GM18951 (cell line): Measurements from ENCODE around the gene A2ML1.
"Not testable (repeated sequence)": the region's sequence is repeated elsewhere in the genome, so short reads cannot be mapped to it uniquely, and the experiment has no call there.

Experiments
- POLR2A ChIP-seq: IDR thresholded peaks from 4 replicates; pipeline ENCODE4 v1.6.1; 2011; ENCODE audit warnings: mild to moderate bottlenecking; ENCODE audit not compliant: insufficient read length, insufficient read depth; ENCODE audit errors: extremely low read depth
- in situ Hi-C: fragments of 300-500 bp; cut with MboI; formaldehyde crosslinking; loops from one replicate; pipeline ENCODE4 v1.12.0; 2022; ENCODE audit warnings: low sequenced_read_pairs, mixed read lengths, inconsistent platforms; ENCODE audit not compliant: unreplicated experiment

The A2ML1 gene

DNA sequence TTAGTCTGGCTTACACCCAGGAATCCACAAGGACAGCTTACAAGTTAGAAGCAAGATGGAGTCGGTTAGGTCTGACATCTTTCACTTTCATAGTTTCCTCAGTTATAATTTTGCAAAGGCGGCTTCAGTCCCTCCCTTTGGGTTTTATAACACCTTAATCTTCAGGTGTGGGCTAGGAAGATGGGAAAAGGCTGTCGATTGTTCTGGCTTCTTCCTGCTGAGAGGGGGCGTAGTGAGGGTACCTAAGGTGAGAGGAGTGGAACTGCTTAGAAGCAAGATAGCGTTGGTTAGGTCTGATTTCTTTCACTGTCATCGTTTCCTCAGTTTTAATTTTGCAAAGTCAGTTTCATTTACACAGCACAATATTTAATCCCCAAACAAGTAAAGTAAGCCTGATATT, 10.1 kb downstream of the A2ML1 start:
- in situ Hi-C loops, result no loop called here

DNA sequence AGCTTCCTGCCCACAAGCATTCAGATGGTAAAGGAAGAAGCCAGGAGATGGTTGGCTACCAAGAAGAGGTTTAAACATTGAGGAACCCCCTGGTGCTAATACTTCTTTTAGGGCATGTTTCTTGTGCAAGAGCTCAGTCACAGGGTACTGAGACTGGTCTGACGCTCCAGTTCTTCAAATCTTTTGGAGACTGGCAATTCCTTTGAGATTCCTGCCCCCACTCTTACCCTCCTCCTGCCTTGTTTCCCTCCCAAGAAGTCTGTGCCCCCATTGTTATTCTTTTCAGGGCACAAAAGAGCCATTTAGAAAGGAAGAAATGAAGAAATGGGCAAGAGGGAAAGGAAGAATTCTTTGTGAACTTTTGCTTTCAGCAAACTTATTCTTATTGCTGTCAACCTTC, 11.8 kb downstream of the A2ML1 start:
- no peak for TF ChIP-seq POLR2A
- in situ Hi-C loops, result no loop called here

More for the DNA sequence above, 10.1 kb downstream of the A2ML1 start:
- no peak for TF ChIP-seq POLR2A

DNA sequence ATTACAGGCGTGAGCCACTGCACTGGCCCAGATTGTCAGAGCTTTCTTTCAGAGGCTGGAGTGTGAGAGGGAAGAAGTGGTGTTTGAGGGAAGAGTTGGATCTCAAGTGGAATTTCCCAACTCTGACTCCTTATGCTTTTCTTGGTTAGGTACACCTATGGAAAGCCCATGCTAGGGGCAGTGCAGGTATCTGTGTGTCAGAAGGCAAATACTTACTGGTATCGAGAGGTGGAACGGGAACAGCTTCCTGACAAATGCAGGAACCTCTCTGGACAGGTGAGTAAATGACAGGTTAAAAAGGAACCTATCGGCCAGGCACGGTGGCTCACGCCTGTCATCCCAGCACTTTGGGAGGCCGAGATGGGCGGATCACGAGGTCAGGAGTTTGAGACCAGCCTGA, 14.9 kb downstream of the A2ML1 start:
- TF ChIP-seq POLR2A, result no peak
- in situ Hi-C loops, result no loop called here

DNA sequence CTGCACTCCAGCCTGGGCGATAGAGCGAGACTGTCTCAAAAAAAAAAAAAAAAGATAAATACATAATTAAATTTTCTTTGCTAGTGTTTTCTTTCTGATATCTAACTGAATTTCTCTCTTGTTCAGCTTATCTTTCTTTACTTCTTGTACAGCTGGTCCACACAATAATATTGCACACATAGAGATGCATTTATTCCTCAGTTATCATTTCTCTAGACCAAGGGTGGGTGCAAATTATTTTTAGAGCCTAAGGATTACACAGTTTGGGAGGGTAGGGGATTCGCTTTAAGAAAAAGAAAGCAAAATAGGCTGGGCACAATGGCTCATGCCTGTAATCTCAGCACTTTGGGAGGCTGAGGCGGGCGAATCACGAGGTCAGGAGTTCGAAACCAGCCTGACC, 17.9 kb downstream of the A2ML1 start:
- in situ Hi-C loops, result no loop called here
- TF ChIP-seq POLR2A, result no peak

DNA sequence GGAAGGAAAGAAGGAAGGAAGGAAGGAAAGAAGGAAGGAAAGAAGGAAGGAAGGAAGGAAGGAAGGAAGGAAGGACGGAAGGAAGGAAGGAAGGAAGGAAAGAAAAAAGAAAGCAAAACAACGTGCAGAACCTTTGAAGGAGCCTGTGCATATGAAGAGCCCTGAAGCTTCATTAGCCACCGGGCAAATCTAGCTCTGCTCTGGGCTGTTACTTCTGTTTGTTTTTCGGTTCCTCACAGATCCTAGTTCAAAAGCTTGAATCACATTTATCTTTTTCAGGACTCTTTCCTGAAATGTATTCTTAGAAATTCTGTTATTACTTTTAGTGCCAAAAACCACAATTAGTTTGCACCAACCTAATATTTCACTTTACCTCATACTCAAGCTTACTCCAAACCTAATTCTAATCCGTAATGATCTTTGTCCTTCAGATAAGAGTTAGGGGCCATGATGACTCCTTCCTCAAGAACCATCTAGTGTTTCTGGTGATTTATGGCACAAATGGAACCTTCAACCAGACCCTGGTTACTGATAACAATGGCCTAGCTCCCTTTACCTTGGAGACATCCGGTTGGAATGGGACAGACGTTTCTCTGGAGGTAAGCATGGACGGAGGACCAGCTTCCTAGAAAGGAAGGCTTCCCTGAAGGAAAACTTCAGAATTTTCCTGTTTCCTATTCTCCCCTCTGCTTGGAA, 18.7 kb downstream of the A2ML1 start:
- in situ Hi-C loops, result no loop called here
- no peak for TF ChIP-seq POLR2A

DNA sequence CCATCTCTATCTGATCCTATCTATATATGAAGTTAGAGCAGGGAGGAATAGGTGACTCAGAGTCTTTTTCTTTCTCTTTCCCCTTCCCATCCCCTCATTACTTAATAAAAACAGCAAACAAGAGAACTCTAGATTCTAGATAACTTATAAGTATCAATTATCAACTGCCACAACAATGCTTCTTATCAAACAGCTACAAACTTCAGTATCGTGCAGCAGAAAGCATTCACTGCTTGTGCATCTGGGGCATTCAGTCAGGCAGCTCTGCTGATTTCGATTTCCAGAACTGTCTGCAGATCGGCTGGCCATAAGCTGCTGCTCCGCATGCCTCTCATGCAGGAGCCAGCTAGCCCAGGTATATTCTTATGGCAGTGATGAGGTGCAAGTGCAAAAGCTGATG, 19.4 kb downstream of the A2ML1 start:
- TF ChIP-seq POLR2A, result no peak
- in situ Hi-C loops, result no loop called here

DNA sequence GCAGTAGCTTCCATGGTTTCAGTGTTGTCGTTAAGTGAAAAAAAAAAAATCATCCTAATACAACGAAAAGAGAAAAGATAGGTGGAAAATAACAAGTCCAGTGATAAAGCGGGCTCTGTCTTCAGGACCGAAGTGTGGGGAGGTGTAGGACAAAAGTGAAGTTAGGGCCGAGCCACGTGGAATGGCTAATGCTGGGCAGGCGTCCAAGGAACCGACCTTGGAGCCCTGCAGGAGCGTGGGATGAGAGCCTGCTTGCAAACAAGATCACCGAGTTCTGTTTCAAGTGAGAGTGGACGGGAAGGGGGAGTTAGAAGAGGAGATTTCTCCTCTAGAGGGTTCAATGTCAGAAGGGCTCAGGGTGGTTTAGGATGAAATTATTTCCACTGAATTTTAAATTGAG, 22.2 kb downstream of the A2ML1 start:
- in situ Hi-C loops, result no loop called here
- TF ChIP-seq POLR2A, result no peak

DNA sequence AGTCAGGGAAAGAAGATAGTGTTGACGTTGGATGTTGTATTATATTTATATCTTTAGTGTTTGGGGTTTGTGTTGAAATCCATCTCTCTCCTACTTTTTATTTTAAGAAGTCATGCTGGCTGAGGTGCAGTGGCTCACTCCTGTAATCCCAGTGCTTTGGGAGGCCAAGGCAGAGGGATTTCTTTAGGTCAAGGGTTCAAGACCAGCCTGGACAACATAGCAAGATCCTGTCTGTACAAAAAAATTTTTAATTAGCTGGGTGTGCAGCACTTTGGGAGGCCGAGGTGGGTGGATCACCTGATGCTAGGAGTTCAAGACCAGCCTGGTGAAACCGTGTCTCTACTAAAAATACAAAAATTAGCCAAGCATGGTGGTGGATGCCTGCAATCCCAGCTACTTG, 23.9 kb downstream of the A2ML1 start:
- TF ChIP-seq POLR2A, result no peak
- in situ Hi-C loops, result no loop called here

DNA sequence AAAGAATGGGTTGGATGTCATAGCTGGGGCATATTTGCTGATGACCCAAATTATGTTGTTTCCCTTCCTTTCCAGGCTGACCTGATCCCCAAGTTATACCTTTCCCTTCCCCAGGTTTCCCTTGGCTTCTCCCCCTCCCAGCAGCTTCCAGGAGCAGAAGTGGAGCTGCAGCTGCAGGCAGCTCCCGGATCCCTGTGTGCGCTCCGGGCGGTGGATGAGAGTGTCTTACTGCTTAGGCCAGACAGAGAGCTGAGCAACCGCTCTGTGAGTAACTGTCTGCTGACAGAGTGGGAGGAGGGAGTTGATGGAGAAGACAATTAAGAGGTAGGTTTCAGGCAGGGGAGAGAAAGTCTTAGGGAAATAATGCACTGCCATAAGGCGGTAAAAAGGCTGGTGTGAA, 25.0 kb downstream of the A2ML1 start:
- no peak for TF ChIP-seq POLR2A
- in situ Hi-C loops, result no loop called here

DNA sequence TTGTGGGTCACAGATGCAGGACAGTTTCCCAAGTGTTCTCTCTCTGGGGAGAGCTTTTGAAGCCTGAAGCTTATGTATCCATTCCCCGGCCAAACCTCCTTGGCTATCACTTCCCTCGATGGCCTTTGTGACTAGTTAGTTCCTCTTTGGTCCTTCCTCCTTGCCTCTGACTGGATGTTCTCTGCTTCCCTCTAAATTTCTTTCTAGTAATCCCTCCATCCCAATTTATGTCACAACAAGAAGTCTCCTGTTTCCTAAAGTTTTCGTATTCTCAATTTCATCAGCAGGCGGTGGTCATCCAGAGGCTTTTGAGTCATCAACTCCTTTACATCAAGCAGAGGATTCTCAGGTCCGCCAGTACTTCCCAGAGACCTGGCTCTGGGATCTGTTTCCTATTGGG, 27.5 kb downstream of the A2ML1 start:
- in situ Hi-C loops, result no loop called here
- TF ChIP-seq POLR2A, result no peak

DNA sequence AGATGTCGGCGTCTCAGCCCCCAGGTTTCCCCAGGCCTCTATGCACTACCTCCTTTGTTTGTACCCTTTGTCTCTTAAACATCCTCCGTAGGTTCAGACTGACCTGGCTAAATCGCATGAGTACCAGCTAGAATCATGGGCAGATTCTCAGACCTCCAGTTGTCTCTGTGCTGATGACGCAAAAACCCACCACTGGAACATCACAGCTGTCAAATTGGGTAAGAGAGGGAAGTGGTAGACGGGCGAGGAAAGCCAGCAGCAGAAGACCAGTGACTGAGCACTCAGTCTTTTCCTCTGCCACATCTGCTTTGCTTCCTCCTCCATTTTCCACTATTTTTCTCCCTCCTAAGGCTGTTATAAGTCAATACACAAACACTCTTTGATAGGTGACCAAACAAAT, 29.7 kb downstream of the A2ML1 start:
- in situ Hi-C loops, result no loop called here
- no peak for TF ChIP-seq POLR2A

DNA sequence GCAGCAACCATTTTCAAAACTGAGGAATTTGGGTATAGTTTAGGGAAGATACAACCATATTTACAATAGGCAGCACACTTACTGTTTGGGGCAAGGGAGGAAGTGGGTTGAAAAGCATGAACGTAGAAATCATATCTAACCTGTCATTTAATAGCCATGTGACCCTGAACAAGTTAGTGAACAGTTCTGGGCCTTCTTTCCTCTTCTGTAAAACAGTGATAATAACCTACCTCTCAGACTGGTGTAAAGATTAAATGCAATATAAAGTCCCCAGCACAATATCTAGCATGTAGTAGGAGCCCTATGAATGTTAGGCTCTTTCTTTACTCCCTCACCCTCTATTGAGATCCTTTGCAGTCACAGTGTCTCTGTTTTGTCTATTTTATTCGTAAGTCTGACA, 33.5 kb downstream of the A2ML1 start:
- no peak for TF ChIP-seq POLR2A
- in situ Hi-C loops, result no loop called here

DNA sequence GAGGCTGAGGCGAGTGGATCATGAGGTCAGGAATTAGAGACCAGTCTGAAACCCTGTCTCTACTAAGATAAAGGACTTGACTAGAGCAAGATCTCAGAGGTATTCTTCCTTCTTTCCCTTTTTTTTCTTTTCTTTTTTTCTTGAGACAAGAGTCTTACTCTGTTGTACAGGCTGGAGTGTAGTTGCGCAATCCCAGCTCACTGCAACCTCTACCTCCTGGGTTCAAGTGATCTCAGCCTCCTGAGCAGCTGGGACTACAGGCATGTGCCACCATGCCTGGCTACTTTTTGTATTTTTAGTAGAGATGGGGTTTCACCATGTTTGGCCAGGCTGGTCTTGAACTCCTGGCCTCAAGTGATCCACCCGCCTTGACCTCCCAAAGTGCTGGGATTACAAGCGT, 37.0 kb downstream of the A2ML1 start:
- in situ Hi-C loops, result not testable (repeated sequence)

DNA sequence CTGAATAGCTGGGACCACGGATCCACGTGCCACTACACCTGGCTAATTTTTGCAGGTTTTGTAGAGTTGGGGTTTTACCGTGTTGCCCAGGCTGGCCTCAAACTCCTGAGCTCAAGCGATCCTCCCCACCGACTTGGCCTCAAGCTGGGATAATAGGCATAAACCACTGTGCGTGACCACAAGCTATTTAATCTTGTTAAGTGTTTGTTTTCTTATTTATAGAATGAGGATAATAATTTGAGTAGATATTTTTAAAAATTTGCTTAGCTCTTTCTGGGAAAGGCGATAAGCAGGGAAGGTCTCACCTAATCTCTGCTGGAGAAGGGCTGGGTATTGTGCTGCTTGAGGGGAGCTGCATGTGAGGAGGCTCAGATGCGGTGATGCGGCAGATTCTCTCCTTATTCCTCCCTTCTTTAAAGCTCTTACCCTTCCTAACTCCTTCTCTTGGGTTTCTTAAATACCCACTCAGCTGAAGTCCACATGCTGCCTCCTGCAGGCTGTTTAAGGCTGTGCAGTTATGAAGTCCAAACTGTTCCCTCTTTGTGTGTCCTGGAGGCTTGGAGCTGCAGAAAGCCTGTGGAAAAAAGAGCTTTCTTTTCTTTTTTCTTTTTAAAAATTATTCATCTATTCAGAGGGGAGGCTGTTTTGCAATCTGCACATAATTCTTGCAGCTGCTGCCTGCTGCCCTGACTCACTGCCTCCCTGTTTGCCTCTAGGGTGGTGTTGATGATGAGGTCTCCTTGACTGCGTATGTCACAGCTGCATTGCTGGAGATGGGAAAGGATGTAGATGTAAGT, 37.9 kb downstream of the A2ML1 start:
- TF ChIP-seq POLR2A, result no peak
- in situ Hi-C loops, result no loop called here

DNA sequence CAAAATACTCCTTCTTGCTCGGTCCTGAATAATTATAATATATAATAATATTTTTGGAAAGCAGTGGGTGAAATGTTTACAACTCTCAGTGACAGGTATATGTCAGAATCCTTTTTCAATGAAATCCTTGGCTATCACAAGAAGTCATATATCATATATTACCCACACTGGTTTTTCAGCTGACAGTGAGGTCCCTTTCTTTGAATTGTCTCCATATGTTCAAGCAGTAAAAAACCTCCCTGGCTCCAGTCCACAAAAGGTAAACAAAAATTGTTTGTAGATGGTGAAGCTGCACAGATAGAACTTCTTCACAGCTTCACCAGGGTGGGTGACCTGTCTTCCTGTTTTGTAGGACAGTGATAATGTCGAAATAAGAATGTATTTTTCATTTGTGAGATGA, 44.0 kb downstream of the A2ML1 start:
- in situ Hi-C loops, result no loop called here
- TF ChIP-seq POLR2A, result no peak

DNA sequence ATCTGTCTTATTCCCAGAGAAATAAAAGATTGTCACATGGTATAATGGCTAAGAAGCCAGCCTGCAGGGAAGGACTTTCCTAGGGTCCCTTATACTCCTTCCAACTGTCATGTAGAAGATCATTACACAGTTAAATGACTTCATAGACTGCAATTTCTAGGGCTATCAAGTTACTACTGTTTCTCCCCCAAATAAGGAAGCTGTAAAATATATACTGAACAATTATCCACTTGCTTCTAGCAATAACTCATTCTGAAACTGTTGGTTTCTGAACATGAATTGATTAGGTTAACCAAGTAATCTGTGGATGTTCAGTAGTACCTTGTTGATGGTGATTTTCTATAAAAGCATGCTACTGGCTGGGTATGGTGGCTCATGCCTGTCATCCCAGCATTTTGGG, 44.6 kb downstream of the A2ML1 start:
- in situ Hi-C loops, result no loop called here
- TF ChIP-seq POLR2A, result no peak
